GM10847 (cell line): ENCODE measurements around the gene CT45A10.
"Not testable (repeated sequence)": the region's sequence is repeated elsewhere in the genome, so short reads cannot be mapped to it uniquely, and the experiment has no call there.

ENCODE experiments used
- POLR2A ChIP-seq: IDR thresholded peaks from 2 replicates; pipeline ENCODE4 v1.6.1; 2011; ENCODE audit not compliant: insufficient read length; ENCODE audit errors: extremely low read depth

Gene CT45A10, protein sequence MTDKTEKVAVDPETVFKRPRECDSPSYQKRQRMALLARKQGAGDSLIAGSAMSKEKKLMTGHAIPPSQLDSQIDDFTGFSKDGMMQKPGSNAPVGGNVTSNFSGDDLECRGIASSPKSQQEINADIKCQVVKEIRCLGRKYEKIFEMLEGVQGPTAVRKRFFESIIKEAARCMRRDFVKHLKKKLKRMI

DNA sequence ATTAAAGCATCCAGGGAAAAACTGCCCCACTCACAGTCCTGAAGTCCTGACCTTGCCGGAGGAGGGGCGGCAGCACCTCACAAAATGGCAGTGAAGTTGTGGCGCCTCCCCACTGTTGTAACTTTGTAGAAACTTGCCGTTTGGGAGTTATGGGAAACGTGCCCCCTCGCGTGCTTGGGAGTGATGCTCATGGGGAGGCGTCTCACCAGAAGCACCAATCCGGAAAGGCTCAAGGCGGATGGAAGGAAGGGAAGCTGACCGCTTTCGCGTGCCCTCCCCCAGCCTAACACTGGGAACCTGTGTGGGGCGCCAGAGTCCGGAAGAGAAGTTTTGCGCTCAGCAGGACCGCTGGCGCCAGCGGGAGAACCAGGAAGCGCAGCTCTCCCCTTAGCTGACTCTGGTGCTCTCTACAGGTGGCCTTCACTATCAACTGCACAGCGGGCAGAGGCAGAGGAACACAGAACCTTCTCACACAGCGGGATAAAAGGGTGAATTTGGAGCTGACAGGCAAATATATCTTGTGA is at the start of gene CT45A10, which contains the start of gene SAGE1:
Gene CT45A10, minus strand, starts transcription at position 151 of the 524 bp plus-strand sequence. CDS start 8,100 bp downstream, outside the sequence.
Gene SAGE1, plus strand, starts transcription at position 423 of the 524 bp plus-strand sequence. CDS start 2,527 bp downstream, outside the sequence.
- TF ChIP-seq POLR2A: no peak

DNA sequence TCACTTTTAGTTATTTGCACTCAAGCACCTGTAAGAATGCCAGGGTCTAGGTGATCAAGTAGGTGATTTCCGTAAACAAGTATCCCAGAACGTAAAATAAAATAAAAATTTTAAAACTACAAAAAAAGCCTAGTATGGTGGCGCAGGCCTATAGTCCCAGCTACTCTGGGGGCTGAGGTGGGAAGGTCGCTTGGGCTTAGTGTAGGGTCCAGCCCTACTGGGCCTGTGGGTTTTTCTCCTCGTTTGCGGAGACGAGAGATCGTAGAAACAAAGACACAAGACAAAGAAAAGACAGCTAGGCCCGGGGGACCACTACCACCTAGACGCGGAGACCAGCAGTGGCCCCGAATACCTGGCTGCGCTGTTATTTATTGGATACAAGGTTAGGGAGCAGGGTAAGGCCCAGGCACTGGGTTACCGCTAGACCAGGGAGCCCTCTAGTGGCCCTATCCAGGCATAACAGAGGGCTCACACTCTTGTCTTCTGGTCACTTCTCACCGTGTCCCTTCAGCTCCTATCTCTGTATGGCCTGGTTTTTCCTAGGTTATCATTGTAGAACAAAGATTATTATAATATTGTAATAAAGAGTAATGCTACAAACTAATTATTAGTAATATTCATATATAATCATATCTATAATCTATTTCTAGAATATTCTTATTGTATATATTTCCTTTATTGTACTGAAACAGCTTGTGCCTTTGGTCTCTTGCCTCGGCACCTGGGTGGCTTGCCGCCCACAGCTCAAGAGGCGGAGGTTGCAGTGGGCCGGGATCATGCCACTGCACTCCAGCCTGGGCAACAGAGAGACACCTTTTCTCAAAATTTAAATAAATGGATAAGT is 38.6 kb upstream of the CT45A10 start:
- no peak for TF ChIP-seq POLR2A

DNA sequence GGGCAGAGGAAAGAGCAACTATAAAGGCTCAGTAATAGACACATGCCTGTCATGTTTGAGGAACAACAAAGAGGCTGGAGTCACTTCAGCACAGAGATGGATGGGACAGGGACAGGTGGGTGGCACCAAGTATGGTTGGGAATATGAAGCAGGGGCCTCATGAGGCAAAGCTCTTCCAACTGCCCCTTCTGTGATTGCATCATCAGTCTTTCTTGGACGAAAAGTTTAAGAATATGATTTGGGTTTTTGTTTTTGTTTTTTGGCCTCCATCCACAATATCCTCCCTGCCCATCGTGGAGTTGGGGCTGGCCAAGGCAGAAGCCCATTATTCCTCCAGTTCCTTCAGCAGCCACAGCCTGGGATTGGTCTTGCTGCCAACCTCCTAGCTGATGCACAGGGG is 34.7 kb upstream of the CT45A10 start:
- TF ChIP-seq POLR2A: no peak

DNA sequence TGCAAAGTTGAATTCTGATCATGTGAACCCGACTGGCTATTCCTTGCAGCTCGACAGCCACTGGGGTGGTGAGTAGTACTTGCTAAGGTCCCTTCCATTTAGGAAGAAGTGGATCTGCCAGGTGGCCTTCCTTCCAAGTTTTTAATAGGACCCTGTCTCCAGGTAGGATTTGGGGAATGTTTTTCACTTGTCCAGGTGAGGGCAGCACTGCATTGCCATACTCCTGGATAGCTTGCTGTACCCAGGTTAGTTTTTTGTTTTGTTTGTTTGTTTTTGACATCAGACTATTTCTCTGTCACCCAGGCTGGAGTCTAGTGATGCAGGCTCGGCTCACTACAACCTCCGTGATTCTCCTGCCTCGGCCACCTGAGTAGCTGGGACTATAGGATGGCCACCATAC is 30.1 kb upstream of the CT45A10 start:
- TF ChIP-seq POLR2A: no peak

DNA sequence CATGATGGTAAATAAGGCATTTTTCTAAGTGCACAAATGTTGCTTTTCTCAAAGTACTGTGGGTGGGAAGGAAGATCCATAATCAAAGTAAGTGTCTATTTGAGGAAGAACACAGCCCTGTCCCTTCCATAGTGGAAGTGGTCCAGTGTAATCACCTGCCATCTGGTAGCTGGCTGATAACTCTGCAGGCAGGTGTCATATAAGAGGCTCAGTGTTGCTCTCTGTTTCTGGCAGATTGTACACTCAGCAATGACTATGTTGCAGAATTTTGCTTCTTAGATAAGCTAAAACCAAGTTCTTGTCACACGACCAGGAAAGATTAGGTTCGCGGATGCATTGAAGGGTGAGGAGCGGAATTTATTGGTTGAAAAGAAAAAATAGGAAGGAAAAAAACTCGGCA is 21.2 kb upstream of the CT45A10 start:
- TF ChIP-seq POLR2A: no peak

DNA sequence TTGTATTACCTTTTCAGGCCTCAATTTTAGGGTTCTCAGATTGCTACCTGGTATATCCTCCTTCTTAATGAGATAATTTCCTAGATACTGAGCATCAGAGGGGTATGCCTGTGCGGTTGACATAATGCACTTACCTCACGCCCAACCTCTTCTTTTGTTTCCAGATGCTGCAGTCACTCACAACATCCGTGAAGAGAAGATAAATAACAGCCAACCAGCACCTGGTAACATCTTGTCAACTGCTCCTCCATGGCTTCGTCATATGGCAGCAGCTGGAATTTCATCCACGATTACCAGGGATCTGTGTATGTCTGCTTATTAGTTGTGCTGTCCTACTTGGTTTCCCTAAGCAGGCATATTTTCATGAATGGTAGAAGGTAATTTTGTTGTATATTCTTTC is 17.0 kb upstream of the CT45A10 start:
- TF ChIP-seq POLR2A: no peak

DNA sequence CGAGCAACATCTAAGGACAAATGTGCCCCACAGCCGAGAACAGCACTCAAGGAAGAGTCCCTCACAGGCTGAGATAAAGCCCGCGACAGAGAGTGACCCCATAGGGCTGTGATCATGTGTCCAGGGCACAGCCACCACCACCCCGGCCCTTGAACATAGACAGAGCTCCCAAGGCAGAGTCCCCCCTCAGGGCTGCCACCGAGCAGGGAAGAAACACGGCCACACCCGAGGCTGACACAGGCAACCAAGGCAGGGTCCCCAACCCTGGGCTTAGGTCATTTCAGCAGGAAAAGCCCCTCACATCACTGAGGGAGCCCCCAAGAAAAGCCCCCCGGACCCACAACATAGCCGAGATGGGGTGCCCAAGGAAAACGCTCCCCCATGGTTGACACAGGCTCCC is 463 bp downstream of the CT45A10 start:
- no peak for TF ChIP-seq POLR2A

DNA sequence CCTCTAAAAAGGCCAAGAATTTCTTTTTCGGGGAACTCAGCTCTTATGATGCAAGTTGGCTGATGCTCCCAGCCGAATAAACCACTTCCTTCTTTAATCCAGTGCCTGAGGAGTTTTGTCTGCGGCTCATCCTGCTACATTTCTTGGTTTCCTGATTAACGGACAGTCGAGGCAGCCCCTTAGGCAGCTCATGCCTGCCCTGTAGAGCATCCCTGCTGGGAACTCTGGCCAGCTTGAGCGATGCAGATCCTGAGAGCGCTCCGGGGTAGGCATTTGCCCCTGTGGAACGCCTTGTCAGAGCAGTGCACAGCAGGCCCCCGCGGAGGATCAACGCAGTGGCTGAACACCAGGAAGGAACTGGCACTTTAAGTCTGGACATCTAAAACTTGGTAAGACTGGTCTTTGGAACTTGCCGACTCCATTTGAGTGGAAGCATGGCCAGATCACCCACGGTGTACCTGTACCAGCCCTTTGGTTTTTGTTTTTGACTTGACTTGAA is 3.1 kb downstream of the CT45A10 start:
- TF ChIP-seq POLR2A: no peak

DNA sequence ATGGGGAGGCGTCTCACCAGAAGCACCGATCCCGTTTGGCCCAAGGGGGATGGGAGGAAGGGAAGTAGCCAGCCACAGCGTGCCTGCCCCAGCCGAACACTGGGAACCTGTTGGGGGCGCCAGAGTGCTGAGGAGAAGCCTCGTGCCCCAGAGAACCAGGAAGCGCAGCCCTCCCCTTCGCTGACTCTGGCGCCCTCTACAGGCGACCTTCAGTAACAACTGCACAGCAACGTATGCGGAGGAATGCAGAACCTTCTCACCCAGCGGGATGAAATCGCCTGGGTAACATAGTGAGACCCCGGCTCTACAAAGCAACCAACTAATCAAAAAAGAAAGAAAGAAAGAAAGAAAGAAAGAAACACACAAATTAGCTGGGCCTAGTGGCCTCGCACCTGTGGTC is 21.5 kb downstream of the CT45A10 start, which contains the start of gene CT45A9:
Gene CT45A9, minus strand, starts transcription at position 101 of the 400 bp plus-strand sequence. CDS start 3,751 bp downstream, outside the sequence.
- not testable (repeated sequence) for TF ChIP-seq POLR2A

DNA sequence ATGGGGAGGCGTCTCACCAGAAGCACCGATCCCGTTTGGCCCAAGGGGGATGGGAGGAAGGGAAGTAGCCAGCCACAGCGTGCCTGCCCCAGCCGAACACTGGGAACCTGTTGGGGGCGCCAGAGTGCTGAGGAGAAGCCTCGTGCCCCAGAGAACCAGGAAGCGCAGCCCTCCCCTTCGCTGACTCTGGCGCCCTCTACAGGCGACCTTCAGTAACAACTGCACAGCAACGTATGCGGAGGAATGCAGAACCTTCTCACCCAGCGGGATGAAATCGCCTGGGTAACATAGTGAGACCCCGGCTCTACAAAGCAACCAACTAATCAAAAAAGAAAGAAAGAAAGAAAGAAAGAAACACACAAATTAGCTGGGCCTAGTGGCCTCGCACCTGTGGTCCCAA is 38.8 kb downstream of the CT45A10 start, which contains the start of gene CT45A8:
Gene CT45A8, minus strand, starts transcription at position 101 of the 400 bp plus-strand sequence. CDS start 3,755 bp downstream, outside the sequence.
- not testable (repeated sequence) for TF ChIP-seq POLR2A

DNA sequence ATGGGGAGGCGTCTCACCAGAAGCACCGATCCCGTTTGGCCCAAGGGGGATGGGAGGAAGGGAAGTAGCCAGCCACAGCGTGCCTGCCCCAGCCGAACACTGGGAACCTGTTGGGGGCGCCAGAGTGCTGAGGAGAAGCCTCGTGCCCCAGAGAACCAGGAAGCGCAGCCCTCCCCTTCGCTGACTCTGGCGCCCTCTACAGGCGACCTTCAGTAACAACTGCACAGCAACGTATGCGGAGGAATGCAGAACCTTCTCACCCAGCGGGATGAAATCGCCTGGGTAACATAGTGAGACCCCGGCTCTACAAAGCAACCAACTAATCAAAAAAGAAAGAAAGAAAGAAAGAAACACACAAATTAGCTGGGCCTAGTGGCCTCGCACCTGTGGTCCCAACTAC is 56.1 kb downstream of the CT45A10 start, which contains the start of gene CT45A7:
Gene CT45A7, minus strand, starts transcription at position 101 of the 400 bp plus-strand sequence. CDS start 3,747 bp downstream, outside the sequence.
- not testable (repeated sequence) for TF ChIP-seq POLR2A
